ENCODE results near the gene ZYG11A. TPM values are rescaled to one million over a fixed set of nuclear protein-coding genes. Genes with fewer than 3 reads are reported as not detected.

The ZYG11A gene
- 0.23 TPM in 1 of 2 replicates, not detected in the other for total RNA-seq

GRCh38 chr1:52842643-52843310 lies at the start of gene ZYG11A:
Gene ZYG11A, plus strand, starts transcription at chr1:52842760. Its CDS starts 124 bp downstream, at chr1:52842884.

GRCh38 chr1:52927212-52928014 lies 84.9 kb downstream of the ZYG11A start, which contains the start of gene SCP2:
Gene SCP2, plus strand, starts transcription at chr1:52927276. Its CDS starts 121 bp downstream, at chr1:52927397.

Other genes starting within 250 kb of the ZYG11A start
- gene GPX7, start 240.4 kb upstream of the ZYG11A start, total RNA-seq: 19.3 and 34.3 TPM in 2 replicates
- gene SHISAL2A, start 209.6 kb upstream of the ZYG11A start, total RNA-seq: not detected in 2 replicates
- 9.8 and 22.1 TPM in 2 replicates for gene COA7, start 144.4 kb upstream of the ZYG11A start, total RNA-seq
- gene ZYG11B, start 116.3 kb upstream of the ZYG11A start, total RNA-seq: 38.9 and 39.6 TPM in 2 replicates
- 15.4 and 19.3 TPM in 2 replicates for gene ECHDC2, start 79.0 kb downstream of the ZYG11A start, total RNA-seq
- gene SCP2, start 84.5 kb downstream of the ZYG11A start, total RNA-seq: 164 and 210 TPM in 2 replicates
- gene PODN, start 219.5 kb downstream of the ZYG11A start, total RNA-seq: 0.37 and 1.5 TPM in 2 replicates